CD4-positive, alpha-beta T cell (primary cell): ENCODE measurements around the gene EPB41L4B. TPM values are rescaled to one million over a fixed set of nuclear protein-coding genes. Genes with fewer than 3 reads are reported as not detected.

Experiments used
- ATAC-seq: fragments of 200-7000 bp; cut with Tn5 transposase; one replicate; pipeline ENCODE4 v1.10.0; 2022; ENCODE audit warnings: mild to moderate bottlenecking; ENCODE audit not compliant: poor library complexity
- CTCF ChIA-PET: fragments of 350-600 bp; sonication (Branson Sonifier 250); formaldehyde crosslinking; loops from one replicate; lab custom pipeline; 2021; ENCODE audit warnings: antibody characterized with exemption, inconsistent platforms; lab: Charles Lee
- POLR2A ChIA-PET: fragments of 350-600 bp; sonication (Branson Sonifier 250); formaldehyde crosslinking; loops from one replicate; lab custom pipeline; 2021; ENCODE audit warnings: antibody characterized with exemption, inconsistent platforms; lab: Charles Lee
- DNase-seq, 14 experiments: peaks; one replicate each; pipeline ENCODE4 v3.0.0-alpha.2; 2013 to 2020; ENCODE audit warnings: mixed read lengths in 2 of 14
- H3K27ac ChIP-seq, 2 donors: one replicate each; pipeline versions ENCODE4 v1.5.1 to v1.7.0; 2013; ENCODE audit warnings: low read length in 2 of 2, low read depth in 1 of 2, mild to moderate bottlenecking in 1 of 2
- H3K27me3 ChIP-seq, 2 experiments: 1 replicate in 1 of 2; 2 replicates in 1 of 2; pipeline versions ENCODE4 v1.6.1 to v1.7.0; 2013; ENCODE audit warnings: low read length in 2 of 2, control low read depth in 1 of 2, mild to moderate bottlenecking in 1 of 2, moderate library complexity in 1 of 2; ENCODE audit not compliant: insufficient read depth in 2 of 2, control insufficient read depth in 1 of 2
- H3K36me3 ChIP-seq: one replicate; pipeline ENCODE4 v1.6.1; 2013; ENCODE audit warnings: low read length, control low read depth; ENCODE audit not compliant: insufficient read depth
- H3K4me1 ChIP-seq: one replicate; pipeline ENCODE4 v1.6.1; 2013; ENCODE audit warnings: low read length, control low read depth; ENCODE audit not compliant: insufficient read depth
- H3K4me3 ChIP-seq: one replicate; pipeline ENCODE4 v1.5.1; 2013; ENCODE audit warnings: mild to moderate bottlenecking, low read length, moderate library complexity
- H3K9me3 ChIP-seq, 2 experiments: 1 replicate in 1 of 2; 2 replicates in 1 of 2; pipeline versions ENCODE4 v1.6.1 to v1.7.0; 2013; ENCODE audit warnings: low read length in 2 of 2, mild to moderate bottlenecking in 2 of 2, control low read depth in 1 of 2, moderate library complexity in 1 of 2; ENCODE audit not compliant: control insufficient read depth in 1 of 2, insufficient read depth in 1 of 2
- H3K27ac Mint-ChIP-seq: one replicate; pipeline ENCODE4 v1.8.0; 2020; ENCODE audit warnings: mixed read lengths
- H3K27me3 Mint-ChIP-seq: one replicate; pipeline ENCODE4 v1.8.0; 2021; ENCODE audit warnings: mixed read lengths
- H3K36me3 Mint-ChIP-seq: one replicate; pipeline ENCODE4 v1.8.0; 2021; ENCODE audit warnings: low read depth, mixed read lengths
- H3K4me1 Mint-ChIP-seq: one replicate; pipeline ENCODE4 v1.8.0; 2021; ENCODE audit warnings: low read depth, mixed read lengths
- H3K4me3 Mint-ChIP-seq: one replicate; pipeline ENCODE4 v1.8.0; 2020; ENCODE audit warnings: mild to moderate bottlenecking, mixed read lengths
- H3K9me3 Mint-ChIP-seq: one replicate; pipeline ENCODE4 v1.8.0; 2020; ENCODE audit warnings: mixed read lengths
- CTCF ChIP-seq: fragments of 200-600 bp; IDR thresholded peaks from one replicate; pipeline ENCODE4 v1.8.0; 2022; ENCODE audit warnings: antibody characterized with exemption, mild to moderate bottlenecking
- intact Hi-C, 2 experiments: fragments of 100-400 bp; cut with DNase I in 1 of 2; cut with micrococcal nuclease in 1 of 2; formaldehyde crosslinking; loops; one replicate each; pipeline versions ENCODE4 v1.15.1 to v1.9.0; 2023 to 2025; cut with DNase I, micrococcal nuclease
- total RNA-seq, 174 experiments: library from RNA in 2 of 174; stranded (reverse) in 2 of 174; gene quantifications; one replicate each; pipeline ENCODE4 v1.2.3 and lab custom pipeline; 2021 to 2026

Gene EPB41L4B
- total RNA-seq, 2 experiments from 2014 or later = not detected

- DNase-seq (no peak), ATAC-seq (no peak)
- no peaks in the 10 kb centered on the region for H3K4me1 ChIP-seq
- H3K36me3 ChIP-seq = no peaks in the 10 kb centered on the region
- intact Hi-C loops = no loop called here
- Mint-ChIP-seq H3K4me3 (no peak overlapping the region), H3K27me3 (peaks cover 43% of the 10 kb centered on the region), H3K27ac (no peak overlapping the region), H3K4me1 (no peaks in the 10 kb centered on the region), H3K9me3 (no peaks in the 10 kb centered on the region), H3K36me3 (no peaks in the 10 kb centered on the region)
- H3K27ac ChIP-seq = no peak overlapping the region
- CTCF ChIA-PET = no interaction called here
- TF ChIP-seq CTCF = no peak
- H3K4me3 ChIP-seq = no peak overlapping the region
- no peaks in the 10 kb centered on the region for H3K9me3 ChIP-seq
- POLR2A ChIA-PET = no interaction called here
- peaks cover 2 to 3% of the 10 kb centered on the region in 2 experiments for H3K27me3 ChIP-seq
Measured at GRCh38 chr9:109329638-109330258, 8.9 kb upstream of the EPB41L4B start.

GRCh38 chr9:109328978-109329637 lies 8.2 kb upstream of the EPB41L4B start:
- Mint-ChIP-seq H3K4me1 (no peaks in the 10 kb centered on the region), H3K27ac (no peak overlapping the region), H3K27me3 (peaks cover 46% of the 10 kb centered on the region), H3K4me3 (no peak overlapping the region), H3K9me3 (no peaks in the 10 kb centered on the region), H3K36me3 (no peaks in the 10 kb centered on the region)
- no peak for DNase-seq
- peaks cover 3 to 7% of the 10 kb centered on the region in 2 experiments for H3K27me3 ChIP-seq
- H3K27ac ChIP-seq = no peak overlapping the region
- no peaks in the 10 kb centered on the region for H3K36me3 ChIP-seq
- no peaks in the 10 kb centered on the region for H3K4me1 ChIP-seq
- intact Hi-C loops = no loop called here
- ChIA-PET CTCF (no interaction called here), POLR2A (no interaction called here)
- no peak for TF ChIP-seq CTCF
- no peaks in the 10 kb centered on the region for H3K9me3 ChIP-seq
- no peak for ATAC-seq
- H3K4me3 ChIP-seq = no peak overlapping the region

DNA sequence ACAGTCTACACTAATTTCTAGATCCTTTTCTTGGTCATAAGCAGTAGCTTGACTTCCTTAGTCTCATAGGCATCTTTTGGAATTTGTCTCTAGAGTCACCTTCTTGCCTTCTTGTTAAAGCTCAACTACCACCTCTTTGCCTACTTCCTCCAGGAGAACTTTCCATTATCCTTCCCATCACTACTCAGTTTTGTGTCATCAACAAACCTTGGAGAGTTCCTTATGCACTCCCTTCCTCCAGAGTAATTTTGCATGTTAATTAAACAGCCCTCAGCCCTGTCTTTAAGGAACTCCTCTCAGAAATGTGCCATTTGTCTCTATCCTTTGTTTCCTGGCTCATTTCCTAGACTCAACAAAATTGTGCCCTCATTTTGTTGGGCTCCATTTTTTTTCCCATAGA lies 4.2 kb upstream of the EPB41L4B start:
- H3K4me3 ChIP-seq = no peak overlapping the region
- TF ChIP-seq CTCF = no peak
- Mint-ChIP-seq H3K27me3 (peaks cover 63% of the 10 kb centered on the region), H3K9me3 (no peaks in the 10 kb centered on the region), H3K27ac (no peak overlapping the region), H3K36me3 (no peaks in the 10 kb centered on the region), H3K4me3 (no peak overlapping the region), H3K4me1 (peaks cover 6% of the 10 kb centered on the region)
- peaks cover 7 to 23% of the 10 kb centered on the region in 2 experiments for H3K27me3 ChIP-seq
- H3K4me1 ChIP-seq = peaks cover 4% of the 10 kb centered on the region
- H3K27ac ChIP-seq = no peak overlapping the region
- DNase-seq (no peak), ATAC-seq (no peak)
- H3K36me3 ChIP-seq = no peaks in the 10 kb centered on the region
- CTCF ChIA-PET = no interaction called here
- H3K9me3 ChIP-seq = no peaks in the 10 kb centered on the region
- POLR2A ChIA-PET = no interaction called here
- intact Hi-C loops = no loop called here
